ENCODE measurements around the gene PSAPL1. TPM values are rescaled to one million over a fixed set of nuclear protein-coding genes. Genes with fewer than 3 reads are reported as not detected.

The PSAPL1 gene
- total and polyA plus RNA-seq, 2 of the 8 experiments (the other 6 are each of a cell fraction or from before 2014, with no cell fraction given), result 0.03 TPM; not detected in 1

GRCh38 chr4:7415927-7416686 is 18.6 kb downstream of the PSAPL1 start:
- FAIRE-seq (no peak), DNase-seq (ENCODE audit: low read depth in 1 of 2, low spot score in 2 of 2) (no peak)
- H4K5ac ChIP-seq (ENCODE audit: insufficient read length, low read depth, low read length), result no peak overlapping the region
- no peaks in the 10 kb centered on the region; a peak in 1 of 8 replicates for H3K36me3 ChIP-seq (ENCODE audit: control insufficient read depth in 2 of 4, insufficient read depth in 4 of 4, low read length in 3 of 4)
- no peak overlapping the region for H4K8ac ChIP-seq (ENCODE audit: extremely low read depth, insufficient read depth, low read length)
- H3K79me1 ChIP-seq (ENCODE audit: low read depth, low read length), result no peaks in the 10 kb centered on the region
- 79% methylated on average over 16 of the region's 16 CpGs; no CpG with 5 or more reads in 1 of the 2 experiments for WGBS, 2 experiments (ENCODE audit: extremely low coverage in 1 of 2, insufficient coverage in 1 of 2, insufficient read length in 1 of 2, insufficient replicate concordance in 2 of 2, low coverage in 1 of 2, low lambda C conversion rate in 2 of 2, missing lambda C conversion rate in 1 of 2)
- H3K9ac ChIP-seq (replicated peaks in 1 of 4; ENCODE audit: extremely low read depth in 1 of 4, low read depth in 3 of 4, low read length in 3 of 4), result no peak overlapping the region
- peaks cover 7 to 8% of the 10 kb centered on the region in 2 experiments; a peak in 1 of 4 replicates for H3K9me3 ChIP-seq (ENCODE audit: insufficient read depth in 2 of 2, low read depth in 1 of 2, low read length in 1 of 2)
- POLR2A ChIA-PET (ENCODE audit: partially characterized antibody), result no interaction called here
- peak overlapping the region; percentile 32 for H3K4ac ChIP-seq (replicated peaks; ENCODE audit: insufficient read length, low read depth, low read length)
- H3K4me2 ChIP-seq (ENCODE audit: insufficient read depth in 1 of 2, low read depth in 2 of 2, low read length in 2 of 2), result peak overlapping the region; percentile 49 to 55; a peak in 1 of 4 replicates
- H3K56ac ChIP-seq (replicated peaks; ENCODE audit: insufficient read length, low read depth, low read length), result no peak overlapping the region
- peaks cover 2 to 15% (median 12%) of the 10 kb centered on the region in 4 experiments; a peak in 4 of 7 replicates for H3K4me1 ChIP-seq (replicated peaks in 1 of 4; ENCODE audit: control insufficient read depth in 3 of 4, insufficient read depth in 4 of 4, low read length in 3 of 4)
- H3K23me2 ChIP-seq (ENCODE audit: low read depth, low read length), result peaks cover 7% of the 10 kb centered on the region
- H2AK5ac ChIP-seq (ENCODE audit: low read depth, low read length), result no peak overlapping the region
- H2BK15ac ChIP-seq (ENCODE audit: low read length), result no peak overlapping the region
- no peak overlapping the region for H2BK20ac ChIP-seq (ENCODE audit: low read length)
- H2BK5ac ChIP-seq (ENCODE audit: low read depth, low read length), result no peak overlapping the region
- H2BK120ac ChIP-seq (replicated peaks; ENCODE audit: low read depth, low read length), result no peak overlapping the region
- H3K79me2 ChIP-seq (ENCODE audit: control insufficient read depth in 1 of 2, insufficient read depth in 2 of 2, low read length in 2 of 2), result no peaks in the 10 kb centered on the region
- H3K4me3 ChIP-seq (ENCODE audit: extremely low read depth in 1 of 4, insufficient read depth in 2 of 4, low read depth in 3 of 4, low read length in 4 of 4), result no peak overlapping the region
- no peak overlapping the region for H2AFZ ChIP-seq (ENCODE audit: low read length)
- H3K27me3 ChIP-seq (replicated peaks in 1 of 4; ENCODE audit: control insufficient read depth in 3 of 4, extremely low read depth in 1 of 4, insufficient read depth in 3 of 4, low read length in 3 of 4), result peaks cover 35 to 65% (median 59%) of the 10 kb centered on the region in 4 experiments
- H3K27ac ChIP-seq (ENCODE audit: low read depth, low read length), result no peak overlapping the region
- CTCF ChIA-PET (ENCODE audit: partially characterized antibody), result no interaction called here
- no peak overlapping the region for H3K18ac ChIP-seq (ENCODE audit: extremely low read depth, low read length)
- H4K20me1 ChIP-seq (replicated peaks in 1 of 2; ENCODE audit: control insufficient read depth in 1 of 2, insufficient read depth in 2 of 2, low read length in 2 of 2), result peaks cover 8 to 13% of the 10 kb centered on the region in 2 experiments
- no peak overlapping the region for H4K91ac ChIP-seq (replicated peaks; ENCODE audit: insufficient read length, low read length)
- H3K14ac ChIP-seq (ENCODE audit: insufficient read length), result no peak overlapping the region
- H3K23ac ChIP-seq (ENCODE audit: insufficient read length), result no peak overlapping the region
- no peak overlapping the region for H2BK12ac ChIP-seq (ENCODE audit: low read depth, low read length)
- TF ChIP-seq KDM5A (IDR thresholded peaks at IDR 0.05; ENCODE audit: low read length) (no peak), CREB1 (IDR thresholded peaks at IDR 0.05) (no peak), CTBP2 (IDR thresholded peaks at IDR 0.05; ENCODE audit: borderline replicate concordance, insufficient read depth, insufficient read length, low read length) (no peak), ASH2L (IDR thresholded peaks at IDR 0.05; ENCODE audit: low read length) (no peak), CEBPB (IDR thresholded peaks at IDR 0.05; ENCODE audit: low read depth, low read length) (no peak), CHD1 (IDR thresholded peaks at IDR 0.05; ENCODE audit: low read depth, low read length) (no peak), CBX8 (IDR thresholded peaks at IDR 0.05; ENCODE audit: borderline replicate concordance, low read depth, low read length) (no peak), YY1 (IDR thresholded peaks at IDR 0.05; ENCODE audit: low read depth, low read length) (no peak), POU5F1 (IDR thresholded peaks at IDR 0.05; ENCODE audit: low read depth, low read length) (no peak), NANOG (IDR thresholded peaks at IDR 0.05; ENCODE audit: insufficient read depth, low read depth, low read length, poor library complexity, severe bottlenecking) (no peak), RNF2 (IDR thresholded peaks at IDR 0.05; ENCODE audit: borderline replicate concordance, low read depth, low read length, missing control alignments, poor library complexity, severe bottlenecking) (no peak), MAFK (IDR thresholded peaks at IDR 0.05; ENCODE audit: low read depth, low read length) (no peak), FOSL1 (IDR thresholded peaks at IDR 0.05; ENCODE audit: insufficient read depth, low read depth, low read length) (no peak)

Data from H1 (cell line).